ENCODE results near the gene DDX51. TPM values are rescaled to one million over a fixed set of nuclear protein-coding genes. Genes with fewer than 3 reads are reported as not detected.

DDX51 gene
- total and polyA plus RNA-seq, 2 experiments from 2014 or later = 6.8 to 16.1 TPM

DNA sequence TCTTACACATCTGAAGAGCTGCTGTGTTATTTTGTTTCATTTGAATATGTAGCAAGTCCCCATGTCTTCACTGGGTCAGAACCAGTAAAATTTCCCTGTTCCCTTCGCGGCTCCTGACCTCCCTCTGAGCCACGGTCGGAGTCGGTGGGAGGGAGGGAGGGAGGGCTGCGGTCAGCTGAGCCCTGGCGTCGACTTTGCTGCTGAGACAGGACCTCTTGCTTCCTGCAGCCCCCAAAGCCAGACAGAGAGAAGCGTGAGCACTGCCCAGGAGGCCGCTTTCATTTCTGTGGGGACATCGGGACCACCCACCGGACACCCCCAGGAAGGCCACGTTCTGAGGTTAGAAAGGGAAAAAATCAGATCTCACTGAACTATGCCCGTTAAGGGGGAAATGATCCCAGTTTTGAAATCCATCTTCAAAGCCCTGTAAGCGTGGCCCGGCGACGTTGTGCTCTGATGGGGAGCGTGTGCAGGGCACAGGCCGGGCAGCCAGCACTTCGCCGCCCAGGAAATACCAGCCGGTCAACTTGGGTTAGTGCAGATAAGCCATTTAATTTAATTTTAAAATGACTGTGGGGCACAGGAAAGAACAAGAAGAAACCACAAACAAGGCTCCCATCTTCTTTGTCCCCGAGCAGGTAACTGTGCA lies 42.2 kb upstream of the DDX51 start:
- Histone ChIP-seq H3K9me3 (ENCODE audit: low read depth) (no peaks in the 10 kb centered on the region), H3K4me2 (no peak overlapping the region), H3K27me3 (peaks cover 42% of the 10 kb centered on the region), H4K20me1 (ENCODE audit: insufficient read depth, poor library complexity, severe bottlenecking) (no peaks in the 10 kb centered on the region), H3K27ac (no peak overlapping the region), H2AFZ (no peak overlapping the region), H3K9me2 (replicated peaks; ENCODE audit: insufficient read depth) (no peaks in the 10 kb centered on the region), H3K79me2 (no peaks in the 10 kb centered on the region), H3K4me3 (no peak overlapping the region), H3K4me1 (ENCODE audit: insufficient read depth) (peaks cover 8% of the 10 kb centered on the region), H3K36me3 (replicated peaks; ENCODE audit: insufficient read depth, low read depth) (no peaks in the 10 kb centered on the region)
- no peak for DNase-seq (ENCODE audit: low spot score)
- TF ChIP-seq EZH2 (IDR thresholded peaks at IDR 0.05; ENCODE audit: borderline replicate concordance) (no peak), EZH2phosphoT487 (IDR thresholded peaks at IDR 0.05; ENCODE audit: low read depth, severe bottlenecking, unreplicated experiment) (no peak), CTCF (IDR thresholded peaks at IDR 0.05; ENCODE audit: poor library complexity) (no peak)
- 81% methylated on average over 21 of the region's 24 CpGs for WGBS (ENCODE audit: low lambda C conversion rate, missing lambda C conversion rate)

GRCh38 chr12:132185705-132186104 lies 41.6 kb upstream of the DDX51 start:
- Histone ChIP-seq H3K9me2 (replicated peaks; ENCODE audit: insufficient read depth) (no peaks in the 10 kb centered on the region), H3K4me2 (no peak overlapping the region), H3K27me3 (peaks cover 42% of the 10 kb centered on the region), H2AFZ (no peak overlapping the region), H3K9me3 (ENCODE audit: low read depth) (no peaks in the 10 kb centered on the region), H3K79me2 (no peaks in the 10 kb centered on the region), H3K4me1 (ENCODE audit: insufficient read depth) (peaks cover 8% of the 10 kb centered on the region), H3K4me3 (no peak overlapping the region), H4K20me1 (ENCODE audit: insufficient read depth, poor library complexity, severe bottlenecking) (no peaks in the 10 kb centered on the region), H3K27ac (no peak overlapping the region), H3K36me3 (replicated peaks; ENCODE audit: insufficient read depth, low read depth) (no peaks in the 10 kb centered on the region)
- no peak for DNase-seq (ENCODE audit: low spot score)
- 81% methylated on average over 16 of the region's 16 CpGs for WGBS (ENCODE audit: low lambda C conversion rate, missing lambda C conversion rate)
- no peak for TF ChIP-seq EZH2 (IDR thresholded peaks at IDR 0.05; ENCODE audit: borderline replicate concordance)
- TF ChIP-seq CTCF (IDR thresholded peaks at IDR 0.05; ENCODE audit: poor library complexity) = no peak
- TF ChIP-seq EZH2phosphoT487 (IDR thresholded peaks at IDR 0.05; ENCODE audit: low read depth, severe bottlenecking, unreplicated experiment) = no peak

DNA sequence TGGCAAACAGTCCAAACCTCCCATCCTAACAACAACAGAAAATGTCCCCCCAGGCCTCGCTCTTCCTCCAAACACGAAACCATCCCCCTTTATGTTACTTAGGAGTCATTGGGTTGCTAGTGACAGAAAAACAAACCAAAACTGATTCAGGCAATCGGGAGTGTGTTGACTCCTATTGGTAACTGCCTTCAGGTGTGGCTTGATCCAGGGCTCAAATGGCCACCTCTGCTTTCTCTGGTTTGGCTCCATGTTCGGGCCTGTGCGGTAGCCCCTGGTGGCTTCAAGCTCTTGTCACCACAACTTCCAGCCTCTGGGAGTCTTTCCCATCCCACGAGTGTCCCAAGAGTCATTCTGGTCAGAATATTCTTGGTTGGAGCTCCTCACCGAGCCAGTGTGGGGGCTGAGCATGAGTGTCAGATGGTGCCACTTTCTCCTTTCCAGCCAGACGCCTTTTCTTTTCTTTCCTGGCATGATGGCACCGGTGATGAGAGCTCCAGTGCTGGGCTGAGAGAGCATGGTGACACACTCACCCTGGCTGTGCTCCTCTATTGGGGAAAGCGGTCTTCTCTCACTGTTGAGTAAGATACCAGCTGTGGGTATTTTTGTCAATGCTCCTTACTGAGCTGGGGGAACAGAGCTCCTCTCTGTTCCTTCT lies 38.7 kb upstream of the DDX51 start:
- H3K4me3 ChIP-seq = no peak overlapping the region
- H3K9me2 ChIP-seq (replicated peaks; ENCODE audit: insufficient read depth) = no peaks in the 10 kb centered on the region
- H2AFZ ChIP-seq = no peak overlapping the region
- no peak for TF ChIP-seq CTCF (IDR thresholded peaks at IDR 0.05; ENCODE audit: poor library complexity)
- TF ChIP-seq EZH2 (IDR thresholded peaks at IDR 0.05; ENCODE audit: borderline replicate concordance) = no peak
- TF ChIP-seq EZH2phosphoT487 (IDR thresholded peaks at IDR 0.05; ENCODE audit: low read depth, severe bottlenecking, unreplicated experiment) = no peak
- no peak overlapping the region for H3K27ac ChIP-seq
- no peaks in the 10 kb centered on the region for H4K20me1 ChIP-seq (ENCODE audit: insufficient read depth, poor library complexity, severe bottlenecking)
- H3K36me3 ChIP-seq (replicated peaks; ENCODE audit: insufficient read depth, low read depth) = no peaks in the 10 kb centered on the region
- no peak overlapping the region for H3K4me2 ChIP-seq
- H3K9me3 ChIP-seq (ENCODE audit: low read depth) = no peaks in the 10 kb centered on the region
- peaks cover 56% of the 10 kb centered on the region for H3K27me3 ChIP-seq
- no peak for DNase-seq (ENCODE audit: low spot score)
- H3K4me1 ChIP-seq (ENCODE audit: insufficient read depth) = no peaks in the 10 kb centered on the region
- WGBS (ENCODE audit: low lambda C conversion rate, missing lambda C conversion rate) = 79% methylated on average over 10 of the region's 10 CpGs
- no peaks in the 10 kb centered on the region for H3K79me2 ChIP-seq

Data from hepatocyte (in vitro differentiated cells).